Central memory CD4-positive, alpha-beta T cell (primary cell): ENCODE data around the gene GABRG3.

Source experiments
- DNase-seq: peaks from one replicate; pipeline ENCODE4 v3.0.0; 2022

GABRG3 gene

DNA sequence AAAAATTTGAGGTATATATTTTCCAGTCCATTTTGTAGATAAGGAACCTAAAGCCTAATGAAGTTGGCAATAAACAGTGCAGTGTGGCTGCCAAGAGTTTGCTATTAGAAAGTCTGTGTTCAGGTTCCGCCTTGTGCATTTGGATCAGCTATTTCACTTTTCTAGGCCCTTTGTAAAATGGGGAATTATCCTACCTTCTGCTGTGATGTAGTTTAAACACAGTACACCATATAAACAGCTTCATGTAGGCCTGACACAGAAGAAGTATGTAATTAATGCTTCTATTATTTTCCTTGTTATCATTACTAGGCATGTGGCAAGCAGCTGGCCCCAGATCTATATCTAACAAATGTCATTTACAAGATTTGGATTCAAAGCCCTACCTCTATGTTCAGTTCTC lies 456.3 kb downstream of the GABRG3 start:
- DNase-seq: no peak

DNA sequence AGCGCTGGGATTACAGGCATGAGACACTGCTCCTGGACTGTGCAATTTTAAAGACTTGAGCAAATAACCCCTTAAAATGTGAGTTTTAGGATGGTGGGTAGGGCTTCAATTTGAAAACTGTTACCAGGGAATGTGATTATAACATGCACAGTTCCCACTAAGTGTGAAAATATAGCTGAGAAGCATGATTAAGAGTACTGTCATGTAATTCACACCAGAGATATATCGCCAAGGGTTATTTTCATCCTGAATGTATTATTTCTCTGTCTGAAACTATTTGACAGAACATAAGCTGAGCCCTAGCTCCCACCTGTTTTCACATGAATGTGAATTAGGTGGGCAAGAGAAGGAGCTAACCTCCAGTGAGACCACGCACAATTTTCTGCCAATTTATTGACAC lies 457.2 kb downstream of the GABRG3 start:
- no peak for DNase-seq

DNA sequence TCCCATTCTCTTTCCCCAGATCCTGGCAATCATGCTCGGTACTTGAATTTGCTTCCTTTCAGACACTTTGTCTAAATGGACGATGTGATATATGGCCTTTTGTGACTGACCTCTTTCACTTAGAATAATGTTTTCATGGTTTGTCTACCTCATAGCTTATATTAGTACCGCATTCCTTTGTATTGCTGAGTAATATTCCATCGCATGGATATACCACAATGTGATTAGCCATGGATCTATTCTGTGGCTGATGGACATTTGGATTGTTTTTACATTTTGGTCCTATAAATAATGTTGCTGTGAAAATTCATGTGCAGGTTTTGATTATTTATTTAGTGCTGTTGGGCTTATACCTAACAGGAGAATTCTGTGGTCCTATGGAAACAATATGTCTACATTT lies 458.6 kb downstream of the GABRG3 start:
- DNase-seq: no peak

DNA sequence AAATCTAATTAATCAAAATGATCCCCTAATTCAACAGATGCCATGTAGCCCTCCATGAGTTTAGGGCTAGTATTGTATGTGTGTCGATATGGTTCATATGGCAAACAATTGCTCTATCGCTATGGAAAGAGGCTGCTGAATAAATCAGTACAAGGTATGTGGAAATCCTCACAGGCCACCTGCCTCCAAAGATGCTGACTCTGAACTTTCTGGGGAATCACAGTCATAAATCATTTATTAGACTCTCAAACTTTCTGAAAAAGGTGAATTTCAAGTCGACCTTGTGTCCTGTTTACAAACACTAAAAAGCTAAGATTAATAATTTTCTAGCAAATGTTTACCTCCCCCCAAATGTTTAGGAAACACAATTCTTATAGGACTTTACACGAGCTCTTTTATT lies 462.6 kb downstream of the GABRG3 start:
- DNase-seq: no peak

DNA sequence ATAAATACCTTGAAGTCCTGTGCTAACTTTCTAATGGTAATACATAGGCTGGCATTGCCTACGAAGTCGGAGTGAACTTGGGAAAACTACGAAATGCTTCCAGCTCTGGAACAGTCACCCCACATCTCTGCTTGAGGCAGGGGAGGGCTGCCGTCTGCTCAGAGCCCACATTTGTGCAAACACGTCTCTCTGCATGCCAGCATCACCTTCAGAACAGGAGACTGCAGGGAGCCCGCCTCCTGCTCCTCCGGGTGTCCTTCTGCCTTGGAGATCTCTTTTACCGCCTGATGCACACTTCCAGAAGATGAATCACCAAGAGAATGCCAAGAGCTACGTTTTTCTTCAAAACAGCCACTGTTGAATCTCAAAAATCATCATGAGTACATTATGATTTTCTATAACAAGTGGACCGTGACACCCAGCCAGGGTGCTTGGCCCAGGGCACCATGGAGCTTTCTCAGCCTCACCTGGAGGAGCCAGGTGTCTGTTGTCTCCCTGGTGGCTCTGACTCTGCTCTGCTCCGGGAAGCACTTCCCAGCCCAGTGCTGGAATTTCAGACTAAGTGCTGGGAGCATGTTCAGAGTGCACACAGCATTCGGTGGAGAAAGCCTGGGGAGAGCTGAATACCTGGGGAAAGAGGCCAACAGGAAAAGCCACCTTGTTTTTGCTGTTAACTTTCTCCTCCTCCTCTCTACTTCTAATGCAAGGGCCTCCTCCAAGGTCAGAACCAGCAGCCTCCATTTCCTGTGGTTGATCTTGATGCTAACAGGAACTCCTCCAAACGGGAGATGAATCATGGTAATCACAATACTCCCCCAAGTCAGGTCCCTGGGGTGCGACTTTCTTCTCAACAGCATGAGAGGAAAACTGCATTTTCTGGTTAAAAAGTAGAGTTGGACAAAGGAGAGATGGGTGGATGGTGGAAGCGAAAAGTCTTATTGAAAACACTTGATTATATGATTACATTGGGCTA lies 467.7 kb downstream of the GABRG3 start:
- no peak for DNase-seq

DNA sequence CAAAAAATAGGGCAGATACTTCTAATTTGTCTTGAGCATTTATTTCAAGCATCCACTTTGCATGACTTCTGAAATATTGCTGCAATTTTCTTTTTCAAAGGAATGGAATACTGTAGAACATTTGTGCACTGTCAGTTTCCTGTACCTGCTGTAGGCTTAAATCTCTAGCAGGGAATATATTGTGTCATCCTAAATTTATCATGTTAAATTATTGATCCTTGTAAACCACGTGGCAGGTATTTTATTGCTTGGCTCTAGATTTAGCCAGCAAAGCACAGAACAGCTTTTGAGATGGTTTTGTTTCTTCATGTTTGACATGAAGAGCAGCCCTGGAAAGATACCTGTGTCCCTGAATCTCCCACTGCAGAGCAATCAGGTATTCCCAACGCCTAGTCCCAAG lies 470.1 kb downstream of the GABRG3 start:
- DNase-seq: no peak

DNA sequence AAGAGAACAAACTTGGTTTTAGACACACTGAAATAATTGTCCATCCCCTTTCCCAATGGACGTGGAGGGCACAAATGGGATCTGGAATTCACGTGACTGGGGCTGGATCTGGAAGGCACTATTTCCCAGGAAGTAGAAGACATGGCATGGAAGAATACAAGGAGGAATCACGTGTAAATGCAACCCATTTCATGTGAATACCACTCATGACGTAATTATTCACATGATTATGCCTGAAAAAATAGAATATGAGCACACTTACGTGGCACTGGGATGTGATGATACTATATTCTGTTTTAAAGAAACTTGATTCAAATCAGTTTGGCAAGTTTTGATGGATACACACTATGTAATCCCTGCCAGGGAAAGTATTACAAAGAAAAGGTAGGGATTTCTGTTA lies 477.3 kb downstream of the GABRG3 start:
- no peak for DNase-seq

DNA sequence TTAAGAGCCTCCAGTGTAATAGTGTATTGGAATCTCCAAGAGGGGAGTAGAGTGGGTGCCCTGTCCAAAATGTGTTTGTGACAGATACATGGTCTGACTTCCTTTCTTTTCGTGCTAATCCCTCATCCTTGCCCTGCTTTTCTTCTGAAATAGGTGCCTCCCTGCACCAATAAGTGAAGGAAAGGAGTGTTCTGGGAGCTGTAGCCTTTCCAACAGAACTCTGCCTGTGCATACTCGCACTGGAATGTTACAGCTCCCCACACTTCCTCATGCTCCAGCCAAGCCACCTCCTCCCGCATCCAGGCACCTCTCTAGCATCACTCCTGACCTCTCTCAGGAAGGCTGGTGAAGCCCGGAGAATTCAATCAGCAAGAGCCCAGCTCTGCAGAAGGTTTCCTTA lies 478.0 kb downstream of the GABRG3 start:
- no peak for DNase-seq

DNA sequence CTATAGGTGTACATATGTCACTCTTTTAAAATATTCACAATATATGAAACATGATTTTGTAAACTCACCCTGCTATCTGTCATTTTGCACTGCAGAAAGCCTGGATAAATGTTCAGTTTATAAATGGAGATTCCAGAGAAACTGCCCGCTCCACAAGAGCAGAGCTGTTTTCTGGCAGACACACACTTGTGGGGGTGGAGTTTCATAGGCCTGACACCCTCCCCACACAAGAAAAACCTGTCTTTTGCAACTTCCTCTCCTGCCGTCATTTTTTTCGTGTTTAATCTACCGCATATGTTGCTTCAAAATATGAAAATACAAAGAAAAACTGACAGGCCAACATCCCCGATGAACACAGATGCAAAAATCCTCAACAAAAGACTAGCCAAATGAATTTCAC lies 479.0 kb downstream of the GABRG3 start:
- no peak for DNase-seq

DNA sequence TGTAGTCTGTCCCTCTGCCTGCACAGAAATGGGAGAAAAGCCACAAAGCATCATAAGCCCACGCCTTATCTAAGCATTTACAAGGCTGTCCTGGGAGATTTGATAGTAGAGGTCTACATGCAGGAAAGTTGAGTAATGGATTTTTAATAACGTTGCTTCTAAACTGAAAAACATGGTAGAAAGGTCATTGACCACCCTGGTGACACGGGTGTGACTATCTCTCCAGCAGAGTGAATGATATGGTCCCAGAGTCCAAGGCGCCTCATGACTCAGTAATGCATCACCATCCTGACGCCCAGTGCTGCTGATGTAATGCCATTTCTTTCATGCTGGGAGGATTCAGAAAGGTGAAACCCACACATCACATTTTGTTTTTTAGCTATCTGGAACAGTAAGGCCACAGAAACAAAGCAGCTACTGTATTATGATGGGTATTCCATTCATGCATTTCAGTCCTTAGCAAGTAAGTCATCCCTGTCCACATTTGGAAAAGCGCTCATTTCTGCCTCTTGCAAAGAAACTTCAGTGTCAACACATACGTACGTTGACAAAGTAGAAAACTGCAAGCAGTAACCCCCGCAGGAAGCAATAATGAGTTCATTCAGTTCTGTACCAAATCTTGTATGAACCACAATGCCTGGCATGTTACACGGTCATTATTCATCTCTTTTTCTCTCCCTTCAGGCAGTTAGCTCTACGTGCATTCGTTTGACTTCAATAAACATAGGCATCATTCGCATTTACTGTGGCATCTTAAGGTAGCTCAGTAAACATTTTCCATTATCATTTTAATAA lies 483.5 kb downstream of the GABRG3 start:
- no peak for DNase-seq

DNA sequence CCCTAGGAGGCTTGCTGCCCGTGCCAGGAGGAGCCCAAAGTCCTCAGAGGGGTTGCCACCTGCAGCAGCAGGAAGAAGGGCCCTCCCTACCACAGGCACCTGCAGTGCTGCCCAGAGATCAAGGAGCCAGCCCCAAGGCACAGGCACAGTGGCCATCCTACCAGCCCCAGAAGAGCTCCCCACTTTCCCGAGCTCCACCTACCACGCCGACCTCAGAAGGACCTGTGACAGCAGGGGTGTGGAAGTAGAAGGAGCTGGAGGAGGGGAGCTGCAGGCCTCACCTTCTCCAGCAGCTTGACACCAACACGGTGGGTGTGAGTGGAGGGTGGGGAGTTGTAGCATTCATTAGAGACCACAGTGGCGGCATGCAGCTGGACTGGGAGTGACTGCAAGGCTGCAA lies 485.8 kb downstream of the GABRG3 start:
- DNase-seq: no peak

DNA sequence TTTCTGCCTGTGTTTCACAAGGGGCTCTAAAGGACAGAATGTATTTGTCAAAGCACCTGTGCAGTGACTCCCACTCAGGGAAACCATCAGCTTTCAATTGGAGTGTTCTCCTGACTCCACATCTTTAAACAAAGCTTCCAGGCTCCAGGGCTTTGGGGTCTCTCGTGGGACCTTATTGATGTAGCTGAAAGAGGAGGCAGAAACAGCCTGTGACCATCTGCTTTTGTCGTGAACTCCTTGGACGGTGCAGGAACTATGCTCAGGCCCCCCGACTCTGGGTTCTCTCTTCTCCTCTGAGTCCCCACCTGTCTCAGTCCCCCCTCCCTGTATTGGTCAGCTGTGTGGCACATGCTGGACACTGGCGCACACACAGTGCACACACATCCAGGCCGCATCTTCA lies 486.8 kb downstream of the GABRG3 start:
- DNase-seq: no peak

DNA sequence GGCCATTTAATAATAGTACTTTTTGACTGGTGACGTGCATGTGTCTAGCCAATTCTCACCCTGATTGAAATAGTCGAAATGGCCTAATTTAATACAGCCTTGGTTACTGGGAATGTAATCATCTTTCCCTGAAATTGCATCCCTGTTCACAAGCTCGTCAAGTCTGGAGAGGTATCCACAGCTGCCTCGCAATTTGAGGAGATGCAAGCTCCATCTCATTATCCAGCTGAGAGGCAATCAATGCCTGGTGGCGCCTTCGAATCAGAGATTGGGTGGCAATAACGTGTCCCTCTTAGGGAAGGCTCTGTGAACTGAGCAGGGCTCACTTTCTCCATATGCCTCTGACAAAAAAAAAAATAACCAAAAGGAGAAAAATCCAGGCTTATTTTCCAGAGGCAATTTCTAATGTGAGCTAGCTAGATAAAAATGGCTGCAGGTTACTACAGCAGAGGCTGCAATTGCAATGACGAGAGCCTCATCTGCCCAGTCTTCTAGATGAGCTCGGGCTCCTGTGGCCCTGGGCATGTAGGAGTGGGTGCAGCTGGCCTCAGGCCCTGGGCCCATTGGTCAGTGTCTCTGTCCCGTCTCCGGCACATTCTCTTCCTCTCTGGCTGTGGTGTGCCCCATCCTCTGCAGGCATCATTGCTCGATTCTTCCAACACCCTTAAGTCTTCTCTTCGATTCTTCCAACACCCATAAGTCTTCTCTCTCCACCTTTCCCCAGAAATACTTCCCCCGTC lies 487.5 kb downstream of the GABRG3 start:
- DNase-seq: no peak

DNA sequence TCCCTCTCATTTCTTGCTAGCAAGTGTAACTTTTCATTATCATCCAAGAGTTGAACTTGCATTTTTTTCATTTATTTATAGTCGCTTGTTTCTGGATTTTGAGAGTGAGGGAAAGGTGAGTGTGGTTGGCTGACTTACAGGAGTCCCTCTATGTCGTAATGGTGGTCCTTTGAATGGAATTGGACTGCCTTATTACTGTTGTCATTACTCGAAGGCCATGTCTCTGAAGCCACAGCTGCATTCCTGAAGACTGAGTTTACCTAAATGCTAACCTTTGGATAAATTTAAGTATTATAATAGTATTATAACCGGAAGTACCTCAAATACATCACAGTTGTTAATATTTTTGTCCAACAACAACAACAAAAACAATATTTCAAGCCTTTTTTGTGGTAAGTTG lies 488.9 kb downstream of the GABRG3 start:
- DNase-seq: no peak

DNA sequence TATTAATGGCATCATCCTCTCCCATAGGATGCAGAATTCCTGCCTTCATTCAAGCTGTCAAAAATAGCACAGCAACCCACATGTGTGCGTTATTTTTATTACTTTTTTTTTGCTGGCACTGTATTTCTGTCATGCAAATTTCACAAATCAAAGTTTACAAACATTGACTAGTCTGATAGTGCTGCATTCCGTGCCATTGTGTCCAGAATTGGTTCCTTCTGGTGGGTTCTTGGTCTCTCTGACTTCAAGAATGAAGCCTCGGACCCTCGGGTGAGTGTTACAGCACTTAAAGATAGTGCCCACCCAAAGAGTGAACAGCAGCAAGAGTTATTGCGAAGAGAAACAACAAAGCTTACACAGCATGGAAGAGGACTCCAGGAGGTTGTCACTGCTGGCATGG lies 490.2 kb downstream of the GABRG3 start:
- no peak for DNase-seq

DNA sequence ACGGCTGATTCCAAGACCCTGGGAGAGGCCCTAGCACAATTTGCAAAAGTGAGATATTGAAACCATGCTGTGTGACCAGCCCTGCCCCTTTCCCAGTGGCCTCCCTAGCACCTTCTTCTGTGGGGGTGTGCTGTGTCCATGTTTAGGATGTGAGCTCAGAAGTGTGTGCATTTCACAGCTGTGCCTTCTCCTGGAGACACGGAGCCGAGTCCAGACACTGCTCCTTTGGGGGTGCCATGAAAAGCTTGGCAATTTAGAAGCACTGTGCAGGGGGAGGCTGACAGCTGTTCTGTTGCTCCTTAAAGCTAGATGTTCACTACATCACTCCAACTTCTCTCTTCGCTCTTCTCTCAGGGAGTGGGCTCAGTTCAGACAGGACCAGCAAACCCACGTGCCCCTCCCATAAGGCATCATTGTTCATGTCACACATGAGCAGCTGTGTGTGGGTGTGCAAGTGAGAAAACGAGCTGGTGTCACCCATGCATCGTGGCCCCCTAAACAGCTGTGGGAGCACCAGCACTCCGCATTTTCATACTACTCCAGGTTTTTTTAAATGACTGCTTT lies 492.6 kb downstream of the GABRG3 start:
- no peak for DNase-seq

DNA sequence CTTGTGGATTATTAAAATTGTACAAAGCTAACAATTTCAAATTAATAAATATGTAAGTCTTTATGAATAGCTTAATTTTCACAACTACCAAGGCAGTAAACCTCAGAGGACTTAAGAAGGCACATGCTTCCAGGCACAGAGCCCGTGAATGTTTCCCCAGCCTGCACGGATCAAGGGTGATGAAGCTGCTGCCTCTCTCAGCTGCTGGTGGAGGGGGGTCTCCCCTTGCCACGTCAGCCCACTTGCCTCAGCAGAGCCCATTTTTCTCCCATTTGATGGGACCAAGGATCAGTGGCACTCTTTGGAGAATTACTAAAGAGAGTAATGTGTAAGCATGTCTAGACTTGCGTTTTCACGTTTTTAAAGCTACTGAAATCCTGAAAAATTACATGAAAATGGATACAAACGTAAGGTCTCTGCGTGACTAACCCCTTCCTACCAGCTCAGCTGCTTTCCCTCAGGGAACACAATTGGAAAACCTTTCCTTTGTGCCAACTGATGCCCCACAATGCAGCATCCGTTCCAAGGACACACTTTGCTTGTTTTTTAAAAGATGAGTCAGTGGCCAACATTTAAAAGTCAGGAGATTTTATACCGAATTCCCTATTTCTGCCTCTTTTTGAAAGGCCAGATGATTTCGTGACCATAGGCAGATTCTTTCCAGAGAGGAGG lies 494.1 kb downstream of the GABRG3 start:
- no peak for DNase-seq

DNA sequence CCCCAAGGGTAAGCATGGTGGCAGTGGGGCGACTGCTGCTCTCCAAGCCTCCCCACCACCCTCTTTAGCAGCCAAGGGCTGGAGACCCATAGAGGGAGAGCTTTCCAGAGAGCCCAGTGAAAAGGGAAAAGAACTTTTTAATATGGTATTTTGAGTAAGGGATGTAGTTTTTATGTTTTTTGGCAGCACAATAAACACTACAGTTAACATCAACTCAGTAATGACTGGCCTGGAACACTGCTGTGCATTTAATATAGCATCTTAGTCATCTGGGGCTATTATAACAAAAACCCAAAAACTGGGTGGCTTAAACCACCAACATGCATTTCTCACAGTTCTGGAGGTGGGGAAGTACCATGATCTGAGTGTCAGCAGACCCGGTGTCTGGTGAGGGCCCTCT lies 495.8 kb downstream of the GABRG3 start:
- DNase-seq: no peak

DNA sequence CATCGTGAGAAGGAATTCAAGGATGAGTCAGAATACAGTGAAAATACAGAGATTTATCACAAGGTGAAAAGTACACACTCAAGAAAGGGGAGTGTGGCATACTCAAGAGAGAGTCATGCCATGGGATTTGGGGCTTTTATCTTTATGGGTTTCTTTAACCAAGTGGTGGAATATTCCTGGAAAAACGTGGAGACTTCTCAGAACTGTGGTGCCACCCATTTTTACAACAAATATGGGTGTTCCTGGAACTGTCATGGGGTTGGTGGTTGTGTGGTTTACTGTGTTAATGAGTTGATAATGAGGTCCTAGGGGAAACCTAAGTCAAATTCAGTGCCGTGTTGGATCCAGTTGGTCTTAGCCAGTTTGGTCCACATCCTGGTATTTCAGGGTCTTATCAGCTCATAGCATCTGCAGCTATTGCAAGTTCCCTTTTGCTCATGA lies 497.2 kb downstream of the GABRG3 start:
- no peak for DNase-seq

DNA sequence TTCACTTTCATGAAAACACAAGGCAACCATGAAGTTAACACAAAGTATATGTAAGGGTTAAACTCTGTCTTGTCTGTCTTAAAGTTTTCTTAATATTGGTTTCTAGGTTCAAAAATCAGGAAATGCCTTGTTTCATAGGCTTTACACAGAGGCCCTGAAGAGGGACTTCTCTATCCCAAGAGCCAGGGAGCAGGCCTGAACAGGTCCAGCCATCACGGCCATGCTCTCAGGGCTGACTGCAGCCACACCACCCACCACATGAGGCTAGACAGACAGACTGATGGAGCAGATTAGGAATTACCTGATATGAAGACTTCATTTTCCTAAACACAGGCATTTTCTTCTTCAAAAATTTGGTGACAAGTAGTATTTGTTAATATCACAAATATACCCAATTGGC lies 502.9 kb downstream of the GABRG3 start:
- no peak for DNase-seq

DNA sequence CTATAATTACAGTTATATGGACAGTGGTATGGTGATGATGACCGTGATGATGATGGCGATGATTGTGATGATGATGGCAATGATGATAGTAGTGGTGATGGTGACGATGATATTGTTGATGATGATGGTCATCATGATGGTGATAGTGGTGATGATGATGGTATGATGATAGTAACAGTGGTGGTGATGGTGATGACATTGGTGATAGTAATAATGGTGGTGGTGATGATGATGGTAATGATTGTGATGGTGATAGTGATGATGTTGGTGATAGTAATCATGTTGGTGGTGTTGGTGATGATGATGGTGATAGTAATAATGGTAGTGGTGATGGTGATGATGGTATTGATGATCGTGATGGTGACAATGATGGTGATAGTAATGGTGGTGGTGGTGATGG lies 504.4 kb downstream of the GABRG3 start:
- no peak for DNase-seq
